K562 (cell line): Measurements from ENCODE around the gene DAP. TPM values are rescaled to one million over a fixed set of nuclear protein-coding genes. Genes with fewer than 3 reads are reported as not detected.

Experiments
- GTF3C2 ChIP-seq: IDR thresholded peaks from 3 replicates; pipeline ENCODE4 v1.6.1; 2011; ENCODE audit warnings: borderline replicate concordance, mild to moderate bottlenecking, moderate library complexity; ENCODE audit not compliant: insufficient read length; ENCODE audit errors: extremely low read depth
- MXI1 ChIP-seq: IDR thresholded peaks from 2 replicates; pipeline ENCODE4 v1.6.1; 2011; ENCODE audit warnings: low read depth, mild to moderate bottlenecking, improper control_type of control experiment, low read length
- PHB2 ChIP-seq: fragments of 450-650 bp; IDR thresholded peaks from 2 replicates; pipeline ENCODE4 v1.6.1; 2017; ENCODE audit warnings: low read depth
- POLR2A ChIP-seq: fragments of 450-650 bp; conservative IDR thresholded peaks from 2 replicates; pipeline ENCODE4 v1.6.1; 2016
- POLR2AphosphoS2 ChIP-seq: IDR thresholded peaks from 2 replicates; pipeline ENCODE4 v1.6.1; 2012; ENCODE audit warnings: low read length, improper control_type of control experiment
- POLR2H ChIP-seq: IDR thresholded peaks from 2 replicates; pipeline ENCODE4 v1.6.1; 2016; ENCODE audit warnings: missing genetic modification characterization, low read depth, mild to moderate bottlenecking, control low read depth, missing compliant biosample characterization, moderate library complexity
- PRMT5 ChIP-seq: sonication (generic); formaldehyde crosslinking; IDR thresholded peaks from 2 replicates; pipeline ENCODE4 v1.5.0; 2020; ENCODE audit warnings: missing genetic modification reagents
- RHOXF2B ChIP-seq: fragments of 250-450 bp; sonication (Bioruptor Pico); conservative IDR thresholded peaks from 2 replicates; pipeline ENCODE4 v1.5.1; 2021
- RUNX1 ChIP-seq: sonication (generic); IDR thresholded peaks from 2 replicates; pipeline ENCODE4 v1.6.1; 2016; ENCODE audit warnings: antibody characterized with exemption, low read depth
- SETDB1 ChIP-seq: IDR thresholded peaks from one replicate; pipeline ENCODE4 v1.6.1; 2012; ENCODE audit warnings: low read length, control low read depth, inconsistent platforms
- SP1 ChIP-seq: sonication (generic); formaldehyde crosslinking; IDR thresholded peaks from 2 replicates; pipeline ENCODE4 v1.8.1; 2022; ENCODE audit warnings: mild to moderate bottlenecking, missing genetic modification reagents
- STAT5A ChIP-seq: IDR thresholded peaks from 2 replicates; pipeline ENCODE4 v1.6.1; 2012; ENCODE audit warnings: low read length, inconsistent platforms, borderline replicate concordance
- TCFL5 ChIP-seq: fragments of 250-450 bp; sonication (Bioruptor Pico); conservative IDR thresholded peaks from 2 replicates; pipeline ENCODE4 v1.6.1; 2021; ENCODE audit warnings: mild to moderate bottlenecking, moderate library complexity, matching md5 sums
- TOE1 ChIP-seq, 2 experiments: fragments of 450-650 bp in 1 of 2; sonication (generic) in 1 of 2; formaldehyde crosslinking in 1 of 2; IDR thresholded peaks; 2 replicates each; pipeline versions ENCODE4 v1.7.1 to v1.8.0; 2016 to 2022; ENCODE audit warnings: borderline replicate concordance in 2 of 2, mild to moderate bottlenecking in 2 of 2, antibody characterized with exemption in 1 of 2, inconsistent platforms in 1 of 2, low read depth in 1 of 2, missing genetic modification reagents in 1 of 2, moderate library complexity in 1 of 2
- XRCC3 ChIP-seq: fragments of 450-650 bp; IDR thresholded peaks from 2 replicates; pipeline ENCODE4 v1.6.1; 2017; ENCODE audit warnings: mild to moderate bottlenecking, moderate library complexity
- ZKSCAN1 ChIP-seq: fragments of 150-350 bp; IDR thresholded peaks from 2 replicates; pipeline ENCODE4 v1.6.1; 2016; ENCODE audit warnings: low read depth, low read length
- ZNF639 ChIP-seq, 2 experiments: fragments of 200-800 bp in 1 of 2; sonication (Bioruptor generic) in 1 of 2; sonication (generic) in 1 of 2; formaldehyde crosslinking in 1 of 2; IDR thresholded peaks in 1 of 2; conservative IDR thresholded peaks in 1 of 2; 2 replicates each; pipeline versions ENCODE4 v1.5.0 to v1.6.1; 2016 to 2020; ENCODE audit warnings: missing compliant biosample characterization in 1 of 2, missing genetic modification characterization in 1 of 2, missing genetic modification reagents in 1 of 2
- ZNF79 ChIP-seq: fragments of 250-450 bp; sonication (Bioruptor Pico); IDR thresholded peaks from 2 replicates; pipeline ENCODE4 v1.4.0; 2020; ENCODE audit warnings: low read depth, mild to moderate bottlenecking, moderate library complexity
- polyA plus RNA-seq, 8 experiments: library from polyadenylated mRNA; depleted of rRNA in 4 of 8; stranded (reverse) in 5 of 8; unstranded in 3 of 8; fragments of >200 nt; fragmentation: Nextera tagmentation in 2 of 8; fragmentation: Illumina TruSeq in 1 of 8; extraction: Ambion mirVana in 2 of 8; extraction: Trizol in 1 of 8; gene quantifications; 2 replicates each; pipeline versions ENCODE4 v1.2.1 to v1.2.3, GENCODE V29; 2011 to 2014; ENCODE audit warnings: inconsistent platforms in 1 of 8, missing spikeins in 1 of 8
- total RNA-seq, 7 experiments: library from RNA; depleted of rRNA in 6 of 7; stranded (reverse); fragments of >200 nt in 6 of 7; fragmentation: Illumina TruSeq in 2 of 7; extraction: Trizol in 2 of 7; gene quantifications; 2 replicates each; pipeline versions ENCODE4 v1.2.1 to v1.2.3, GENCODE V29; 2011 to 2021; ENCODE audit warnings: low replicate concordance in 1 of 7
- TF ChIP-seq, protein P1 (sequence below): fragments of 450-650 bp; IDR thresholded peaks from 2 replicates; pipeline ENCODE4 v1.6.1; 2017; ENCODE audit warnings: antibody characterized with exemption, mild to moderate bottlenecking

The DAP gene
- total and polyA plus RNA-seq, 9 of the 15 experiments (the other 6 are each of a cell fraction or from before 2014, with no cell fraction given): 14.1 to 151 (median 34.5) TPM

- TF ChIP-seq ZNF79 (CRISPR knock-in tag) (no peak), POLR2AphosphoS2 (no peak), PRMT5 (CRISPR knock-in tag) (no peak), STAT5A (peak; percentile 84), POLR2H (tag) (no peak), POLR2A (no peak; the same call in 1 of the 2 replicates), XRCC3 (no peak), ZNF639 (CRISPR knock-in tag; conservative IDR thresholded peaks at IDR 0.05 in 1 of 2, IDR thresholded peaks at IDR 0.05 in 1 of 2) (no peak), TOE1 (IDR thresholded peaks at IDR 0.05; ENCODE audit: borderline replicate concordance) (no peak), TOE1 (CRISPR knock-in tag; IDR thresholded peaks at IDR 0.05; ENCODE audit: borderline replicate concordance, low read depth) (peak; percentile 29; the same call in 1 of the 2 replicates), SP1 (no peak), MXI1 (no peak), PHB2 (no peak), SETDB1 (no peak), TCFL5 (CRISPR knock-in tag) (no peak), RHOXF2B (no peak), GTF3C2 (no peak), ZKSCAN1 (no peak), RUNX1 (peak; percentile 79; the same call in 1 of the 2 replicates)
- TF ChIP-seq, protein P1, sequence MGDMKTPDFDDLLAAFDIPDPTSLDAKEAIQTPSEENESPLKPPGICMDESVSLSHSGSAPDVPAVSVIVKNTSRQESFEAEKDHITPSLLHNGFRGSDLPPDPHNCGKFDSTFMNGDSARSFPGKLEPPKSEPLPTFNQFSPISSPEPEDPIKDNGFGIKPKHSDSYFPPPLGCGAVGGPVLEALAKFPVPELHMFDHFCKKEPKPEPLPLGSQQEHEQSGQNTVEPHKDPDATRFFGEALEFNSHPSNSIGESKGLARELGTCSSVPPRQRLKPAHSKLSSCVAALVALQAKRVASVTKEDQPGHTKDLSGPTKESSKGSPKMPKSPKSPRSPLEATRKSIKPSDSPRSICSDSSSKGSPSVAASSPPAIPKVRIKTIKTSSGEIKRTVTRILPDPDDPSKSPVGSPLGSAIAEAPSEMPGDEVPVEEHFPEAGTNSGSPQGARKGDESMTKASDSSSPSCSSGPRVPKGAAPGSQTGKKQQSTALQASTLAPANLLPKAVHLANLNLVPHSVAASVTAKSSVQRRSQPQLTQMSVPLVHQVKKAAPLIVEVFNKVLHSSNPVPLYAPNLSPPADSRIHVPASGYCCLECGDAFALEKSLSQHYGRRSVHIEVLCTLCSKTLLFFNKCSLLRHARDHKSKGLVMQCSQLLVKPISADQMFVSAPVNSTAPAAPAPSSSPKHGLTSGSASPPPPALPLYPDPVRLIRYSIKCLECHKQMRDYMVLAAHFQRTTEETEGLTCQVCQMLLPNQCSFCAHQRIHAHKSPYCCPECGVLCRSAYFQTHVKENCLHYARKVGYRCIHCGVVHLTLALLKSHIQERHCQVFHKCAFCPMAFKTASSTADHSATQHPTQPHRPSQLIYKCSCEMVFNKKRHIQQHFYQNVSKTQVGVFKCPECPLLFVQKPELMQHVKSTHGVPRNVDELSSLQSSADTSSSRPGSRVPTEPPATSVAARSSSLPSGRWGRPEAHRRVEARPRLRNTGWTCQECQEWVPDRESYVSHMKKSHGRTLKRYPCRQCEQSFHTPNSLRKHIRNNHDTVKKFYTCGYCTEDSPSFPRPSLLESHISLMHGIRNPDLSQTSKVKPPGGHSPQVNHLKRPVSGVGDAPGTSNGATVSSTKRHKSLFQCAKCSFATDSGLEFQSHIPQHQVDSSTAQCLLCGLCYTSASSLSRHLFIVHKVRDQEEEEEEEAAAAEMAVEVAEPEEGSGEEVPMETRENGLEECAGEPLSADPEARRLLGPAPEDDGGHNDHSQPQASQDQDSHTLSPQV: no peak
These were observed 52.7 kb downstream of the DAP start (continued) for GRCh38 chr5:10708189-10708944.
